OCI-LY3 (cell line): ENCODE results near the gene RBBP8NL.

ENCODE experiments used
- H2AFZ ChIP-seq: fragments of 200-600, 300-600 bp; shearing (Covaris generic); 2 replicates; pipeline ENCODE4 v1.6.0; 2014; ENCODE audit warnings: antibody characterized with exemption, low read depth, low read length
- H3K27ac ChIP-seq: fragments of 200-600, 300-600 bp; sonication (generic); 2 replicates; pipeline ENCODE4 v1.5.1; 2014; ENCODE audit warnings: mild to moderate bottlenecking, low read length, moderate library complexity, mixed read lengths
- H3K27me3 ChIP-seq: fragments of 200-600, 300-600 bp; sonication (generic); 2 replicates; pipeline ENCODE4 v1.6.1; 2014; ENCODE audit warnings: low read depth, low read length, mixed read lengths
- H3K36me3 ChIP-seq: fragments of 200-600, 300-600 bp; sonication (generic); replicated peaks from 2 replicates; pipeline ENCODE3; 2014; ENCODE audit warnings: low read depth, low read length, mixed read lengths
- H3K4me1 ChIP-seq: fragments of 300-600, 200-600 bp; sonication (generic); 2 replicates; pipeline ENCODE4 v1.6.1; 2014; ENCODE audit warnings: low read length, mixed read lengths
- H3K4me2 ChIP-seq: fragments of 200-600, 300-600 bp; sonication (generic); 2 replicates; pipeline ENCODE4 v1.6.1; 2014; ENCODE audit warnings: low read length, mixed read lengths
- H3K4me3 ChIP-seq: fragments of 300-600, 200-600 bp; sonication (generic); 2 replicates; pipeline ENCODE4 v1.5.1; 2014; ENCODE audit warnings: antibody characterized with exemption, mild to moderate bottlenecking, low read length, moderate library complexity
- H3K79me2 ChIP-seq: fragments of 300-600, 200-600 bp; shearing (Covaris generic); 2 replicates; pipeline ENCODE4 v1.6.1; 2014; ENCODE audit warnings: mild to moderate bottlenecking, low read length, mixed read lengths
- H3K9ac ChIP-seq: fragments of 300-600, 200-600 bp; shearing (Covaris generic); 2 replicates; pipeline ENCODE4 v1.6.0; 2014; ENCODE audit warnings: mild to moderate bottlenecking, low read length, moderate library complexity
- H3K9me3 ChIP-seq: fragments of 200-600, 300-600 bp; shearing (Covaris generic); 2 replicates; pipeline ENCODE4 v1.6.1; 2014; ENCODE audit warnings: low read length, mixed read lengths; ENCODE audit not compliant: insufficient read depth
- H4K20me1 ChIP-seq: fragments of 200-600, 300-600 bp; sonication (generic); 2 replicates; pipeline ENCODE4 v1.6.1; 2016; ENCODE audit warnings: low read length, mixed read lengths; ENCODE audit not compliant: insufficient read depth
- CTCF ChIP-seq: fragments of 200-600, 300-600 bp; sonication (generic); IDR thresholded peaks from 2 replicates; pipeline ENCODE4 v1.5.1; 2014; ENCODE audit warnings: antibody characterized with exemption, low read length, low read depth
- EZH2phosphoT487 ChIP-seq: fragments of 200-600 bp; shearing (Covaris generic); IDR thresholded peaks from 2 replicates; pipeline ENCODE4 v1.6.1; 2018; ENCODE audit warnings: antibody characterized with exemption, mixed run types, low read depth

The RBBP8NL gene

DNA sequence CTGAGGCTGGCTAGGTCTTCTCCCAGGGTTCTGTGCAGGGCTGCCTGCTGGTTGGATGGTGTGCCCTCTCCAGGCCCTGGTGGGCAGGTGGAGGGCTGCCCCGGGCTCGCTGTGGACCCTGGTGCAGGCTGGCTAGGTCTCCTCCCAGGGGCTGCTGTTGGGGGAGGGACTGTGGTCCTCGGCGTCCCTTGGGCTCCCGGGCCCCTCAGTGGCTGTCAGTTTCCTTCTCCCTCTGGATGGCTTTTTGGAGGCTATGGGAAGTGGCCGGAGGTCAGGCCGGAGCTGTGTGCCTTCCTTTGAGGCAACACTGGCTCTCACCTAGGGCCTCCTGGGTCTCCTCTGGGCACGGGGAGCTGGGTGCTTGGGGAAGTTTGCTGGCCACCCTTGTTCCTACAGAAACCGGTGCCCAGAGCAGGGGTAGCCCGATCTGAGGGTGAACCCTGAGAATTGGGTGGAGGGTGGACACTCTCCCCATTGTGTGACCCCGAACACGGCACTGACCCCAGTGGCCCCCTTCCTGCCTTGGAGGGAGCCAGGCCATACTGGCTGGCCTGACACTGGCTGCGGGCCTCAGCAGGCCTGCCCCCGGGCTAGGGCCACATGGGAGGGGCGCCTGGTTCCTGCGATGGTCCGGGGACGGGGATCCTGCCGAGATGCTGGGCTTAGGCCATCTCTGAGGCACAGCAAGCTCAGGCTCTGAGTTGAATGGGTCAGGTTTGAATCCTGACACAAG is 16.4 kb downstream of the RBBP8NL start:
- H3K9me3 ChIP-seq, result no peaks in the 10 kb centered on the region
- peak overlapping the region; percentile 66 for H3K4me3 ChIP-seq
- H3K4me1 ChIP-seq, result peaks cover 29% of the 10 kb centered on the region
- H4K20me1 ChIP-seq, result peaks cover under 1% of the 10 kb centered on the region; the same call in 1 of the 2 replicates
- no peak overlapping the region for H3K9ac ChIP-seq
- TF ChIP-seq EZH2phosphoT487, result no peak
- no peak for TF ChIP-seq CTCF
- H3K79me2 ChIP-seq, result peaks cover 11% of the 10 kb centered on the region
- peak overlapping the region; percentile 81 for H3K4me2 ChIP-seq
- no peaks in the 10 kb centered on the region for H3K36me3 ChIP-seq
- H3K27me3 ChIP-seq, result peaks cover 6% of the 10 kb centered on the region; the same call in 1 of the 2 replicates
- H3K27ac ChIP-seq, result no peak overlapping the region
- no peak overlapping the region for H2AFZ ChIP-seq

- Histone ChIP-seq H3K27ac (no peak overlapping the region), H3K36me3 (no peaks in the 10 kb centered on the region), H3K27me3 (no peaks in the 10 kb centered on the region), H3K79me2 (peaks cover 18% of the 10 kb centered on the region), H3K9ac (peak overlapping the region; percentile 22), H3K9me3 (no peaks in the 10 kb centered on the region), H4K20me1 (peaks cover 6% of the 10 kb centered on the region; the same call in 1 of the 2 replicates), H3K4me3 (peak overlapping the region; percentile 66), H3K4me2 (peak overlapping the region; percentile 81), H3K4me1 (peaks cover 34% of the 10 kb centered on the region), H2AFZ (no peak overlapping the region)
- peak; percentile 87 for TF ChIP-seq CTCF
- TF ChIP-seq EZH2phosphoT487, result no peak
These were observed 17.2 kb downstream of the RBBP8NL start for GRCh38 chr20:62409931-62410745.

- peaks cover 34% of the 10 kb centered on the region for H3K4me1 ChIP-seq
- H4K20me1 ChIP-seq, result peaks cover 9% of the 10 kb centered on the region; the same call in 1 of the 2 replicates
- H2AFZ ChIP-seq, result no peak overlapping the region
- no peaks in the 10 kb centered on the region for H3K27me3 ChIP-seq
- no peaks in the 10 kb centered on the region for H3K36me3 ChIP-seq
- no peak overlapping the region for H3K27ac ChIP-seq
- TF ChIP-seq CTCF (no peak), EZH2phosphoT487 (no peak)
- H3K9me3 ChIP-seq, result no peaks in the 10 kb centered on the region
- H3K79me2 ChIP-seq, result peaks cover 27% of the 10 kb centered on the region
- peak overlapping the region; percentile 66 for H3K4me3 ChIP-seq
- 0 out of 2 replicates have a peak overlapping the region, but pooled peaks have one; percentile 22 for H3K9ac ChIP-seq
- peak overlapping the region; percentile 81 for H3K4me2 ChIP-seq
These were observed 18.1 kb downstream of the RBBP8NL start for GRCh38 chr20:62409086-62409853.
